ENCODE results near the gene NTM.

NTM gene

DNA sequence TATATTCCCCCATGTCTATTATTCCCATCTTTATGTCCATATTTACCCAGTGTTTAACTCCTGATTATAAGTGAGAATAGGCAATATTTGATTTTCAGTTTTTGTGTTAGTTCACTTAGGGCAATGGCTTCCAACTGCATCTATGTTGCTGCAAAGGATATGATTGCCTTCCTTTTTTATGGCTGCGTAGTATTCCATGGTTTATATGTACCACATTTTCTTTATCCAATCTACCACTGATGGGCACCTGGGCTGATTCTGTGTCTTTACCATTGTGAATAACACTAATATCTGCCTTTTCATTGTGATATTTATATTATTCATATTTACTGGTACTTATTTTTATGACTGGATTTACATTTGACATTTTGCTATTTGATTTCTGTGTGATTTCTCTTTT is 649.6 kb downstream of the NTM start:
- H3K36me3 ChIP-seq: no peaks in the 10 kb centered on the region
- H3K9me3 ChIP-seq: no peaks in the 10 kb centered on the region
- TF ChIP-seq, protein P1, sequence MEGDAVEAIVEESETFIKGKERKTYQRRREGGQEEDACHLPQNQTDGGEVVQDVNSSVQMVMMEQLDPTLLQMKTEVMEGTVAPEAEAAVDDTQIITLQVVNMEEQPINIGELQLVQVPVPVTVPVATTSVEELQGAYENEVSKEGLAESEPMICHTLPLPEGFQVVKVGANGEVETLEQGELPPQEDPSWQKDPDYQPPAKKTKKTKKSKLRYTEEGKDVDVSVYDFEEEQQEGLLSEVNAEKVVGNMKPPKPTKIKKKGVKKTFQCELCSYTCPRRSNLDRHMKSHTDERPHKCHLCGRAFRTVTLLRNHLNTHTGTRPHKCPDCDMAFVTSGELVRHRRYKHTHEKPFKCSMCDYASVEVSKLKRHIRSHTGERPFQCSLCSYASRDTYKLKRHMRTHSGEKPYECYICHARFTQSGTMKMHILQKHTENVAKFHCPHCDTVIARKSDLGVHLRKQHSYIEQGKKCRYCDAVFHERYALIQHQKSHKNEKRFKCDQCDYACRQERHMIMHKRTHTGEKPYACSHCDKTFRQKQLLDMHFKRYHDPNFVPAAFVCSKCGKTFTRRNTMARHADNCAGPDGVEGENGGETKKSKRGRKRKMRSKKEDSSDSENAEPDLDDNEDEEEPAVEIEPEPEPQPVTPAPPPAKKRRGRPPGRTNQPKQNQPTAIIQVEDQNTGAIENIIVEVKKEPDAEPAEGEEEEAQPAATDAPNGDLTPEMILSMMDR (IDR thresholded peaks at IDR 0.05; ENCODE audit: low read depth, low read length): no peak
- H3K27me3 ChIP-seq: no peaks in the 10 kb centered on the region
- no peak overlapping the region for H3K4me3 ChIP-seq (ENCODE audit: low read depth, low read length)
- no peaks in the 10 kb centered on the region for H3K4me1 ChIP-seq
- DNase-seq: no peak

DNA sequence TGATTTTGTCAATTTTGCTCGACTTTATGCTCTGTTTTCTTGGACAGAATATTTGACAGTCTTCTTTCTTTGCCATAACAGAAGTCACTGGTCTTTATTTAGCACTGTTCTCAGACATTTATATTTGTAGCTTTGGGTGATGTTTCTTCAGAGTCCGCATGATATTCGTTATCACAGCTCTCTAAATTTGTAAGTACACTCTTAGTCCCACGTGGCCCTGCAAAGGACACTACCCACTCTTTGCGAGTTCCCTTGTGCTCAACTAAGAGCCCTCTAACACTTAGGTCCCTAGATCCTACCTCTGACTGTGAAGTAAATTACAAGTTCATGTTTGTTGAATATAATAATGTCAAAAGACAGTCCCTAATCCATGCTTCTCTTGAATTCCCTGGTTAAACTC is 651.9 kb downstream of the NTM start:
- Histone ChIP-seq H3K36me3 (no peaks in the 10 kb centered on the region), H3K9me3 (no peaks in the 10 kb centered on the region), H3K27me3 (no peaks in the 10 kb centered on the region), H3K4me3 (ENCODE audit: low read depth, low read length) (no peak overlapping the region), H3K4me1 (no peaks in the 10 kb centered on the region)
- no peak for DNase-seq
- TF ChIP-seq, protein P1 (IDR thresholded peaks at IDR 0.05; ENCODE audit: low read depth, low read length): no peak

DNA sequence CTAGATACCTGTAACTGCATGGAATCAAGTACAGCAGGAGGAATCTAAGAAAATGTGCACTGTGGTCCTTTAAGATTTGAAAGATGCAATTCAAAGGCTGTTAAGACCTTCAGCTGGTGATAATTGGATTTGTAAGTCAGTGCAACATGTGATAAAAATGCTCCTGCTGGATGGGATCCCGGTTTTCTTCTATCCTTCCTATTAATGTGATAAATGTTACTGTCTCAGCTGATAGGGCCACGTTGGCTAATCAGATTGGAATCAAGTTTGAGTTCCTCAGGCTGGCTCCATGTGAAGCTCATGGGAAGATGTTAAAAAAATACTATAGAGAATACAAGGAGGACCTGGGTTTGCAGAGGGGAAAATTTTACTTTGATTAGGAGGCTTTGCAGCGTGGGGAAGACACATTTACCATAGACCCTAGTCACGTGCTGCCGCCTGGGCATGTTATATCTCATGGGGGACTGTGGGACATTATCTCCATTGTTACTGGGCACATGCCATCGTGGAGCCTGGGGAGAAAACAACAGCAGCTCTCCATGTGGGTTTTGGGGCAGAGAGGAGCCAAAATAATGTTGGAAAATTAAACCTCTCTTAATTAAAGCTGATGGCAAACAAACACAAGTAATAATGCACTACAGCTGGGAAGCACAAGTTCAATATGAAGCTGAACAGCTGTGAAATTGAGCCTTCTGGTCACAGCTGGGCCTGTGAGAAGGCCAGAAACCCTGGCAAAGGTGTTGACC is 652.5 kb downstream of the NTM start:
- H3K36me3 ChIP-seq: no peaks in the 10 kb centered on the region
- H3K4me1 ChIP-seq: no peaks in the 10 kb centered on the region
- TF ChIP-seq, protein P1 (IDR thresholded peaks at IDR 0.05; ENCODE audit: low read depth, low read length): no peak
- no peak overlapping the region for H3K4me3 ChIP-seq (ENCODE audit: low read depth, low read length)
- DNase-seq: no peak
- H3K27me3 ChIP-seq: no peaks in the 10 kb centered on the region
- no peaks in the 10 kb centered on the region for H3K9me3 ChIP-seq

DNA sequence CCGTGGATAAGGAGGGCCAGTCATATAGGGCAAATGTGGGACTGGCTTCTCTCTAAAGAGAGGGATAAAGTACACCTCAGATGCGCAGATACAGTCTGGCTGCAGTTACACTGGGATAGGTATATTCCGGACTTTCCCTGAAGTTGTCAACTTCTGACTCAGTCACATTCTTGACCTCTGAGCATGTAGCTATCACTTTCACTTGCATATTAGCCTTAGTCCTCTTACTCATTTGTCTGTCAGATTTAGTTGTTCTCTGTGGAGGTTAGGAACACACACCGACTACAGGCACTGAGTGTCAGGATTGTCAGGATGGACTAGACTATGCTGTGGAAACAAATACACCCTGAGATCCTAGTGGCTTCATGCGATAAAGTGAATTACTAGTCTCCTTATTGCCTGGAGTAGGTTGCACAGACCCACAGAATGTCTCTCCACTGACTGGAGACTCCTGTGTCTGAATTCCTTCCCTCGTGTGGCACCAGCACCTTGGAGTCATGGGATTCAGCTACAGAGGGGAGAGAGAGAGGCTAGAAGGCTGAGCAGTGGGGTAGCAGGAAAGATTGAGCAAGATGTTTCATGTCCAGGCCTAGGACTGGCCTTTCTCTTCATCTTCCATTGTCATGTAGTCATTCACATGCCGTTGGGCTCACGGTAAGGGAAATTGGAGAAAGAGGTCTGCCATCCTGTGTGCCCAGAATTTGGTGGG is 654.3 kb downstream of the NTM start:
- Histone ChIP-seq H3K27me3 (no peaks in the 10 kb centered on the region), H3K9me3 (no peaks in the 10 kb centered on the region), H3K4me1 (no peaks in the 10 kb centered on the region), H3K36me3 (no peaks in the 10 kb centered on the region), H3K4me3 (ENCODE audit: low read depth, low read length) (no peak overlapping the region)
- no peak for DNase-seq
- TF ChIP-seq, protein P1 (IDR thresholded peaks at IDR 0.05; ENCODE audit: low read depth, low read length): no peak

DNA sequence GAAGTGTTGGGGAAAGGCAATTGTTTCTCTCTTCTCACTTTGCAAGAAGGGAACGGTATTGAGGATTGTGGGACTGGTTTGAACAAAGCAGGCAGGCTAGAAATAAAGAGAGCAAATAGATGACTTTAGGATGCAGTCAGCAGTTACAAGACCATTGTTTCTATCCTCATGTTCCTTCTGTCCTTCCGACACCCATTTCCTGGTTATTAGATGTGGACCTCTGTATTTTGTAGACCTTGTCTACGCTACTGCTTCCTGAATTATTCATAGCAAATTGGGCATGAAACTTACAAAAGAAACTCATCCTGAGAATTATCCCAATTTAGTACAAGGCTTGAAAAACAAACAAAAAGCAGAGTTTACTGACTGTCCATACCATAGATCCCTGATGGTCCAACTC is 656.3 kb downstream of the NTM start:
- no peaks in the 10 kb centered on the region for H3K27me3 ChIP-seq
- no peaks in the 10 kb centered on the region for H3K9me3 ChIP-seq
- no peaks in the 10 kb centered on the region for H3K4me1 ChIP-seq
- no peak for DNase-seq
- H3K4me3 ChIP-seq (ENCODE audit: low read depth, low read length): no peak overlapping the region
- no peaks in the 10 kb centered on the region for H3K36me3 ChIP-seq
- TF ChIP-seq, protein P1 (IDR thresholded peaks at IDR 0.05; ENCODE audit: low read depth, low read length): no peak

Data from BE2C (cell line).